Activated CD8-positive, alpha-beta T cell treated with anti-CD3 and anti-CD28 coated beads for 36 hours (primary cell): ENCODE measurements around the gene LCE7A. TPM values are rescaled to one million over a fixed set of nuclear protein-coding genes. Genes with fewer than 3 reads are reported as not detected.
A peak's percentile ranks its signal among the peaks of the same experiment; 100 is the strongest.

Experiments
- ATAC-seq: fragments of 200-7000 bp; cut with Tn5 transposase; one replicate; pipeline ENCODE4 v1.10.0; 2021; ENCODE audit warnings: mild to moderate bottlenecking, moderate library complexity
- CTCF ChIA-PET: fragments of 350-600 bp; sonication (Branson Sonifier 250); formaldehyde crosslinking; loops from one replicate; lab custom pipeline; 2021; ENCODE audit warnings: antibody characterized with exemption; lab: Charles Lee
- POLR2A ChIA-PET: fragments of 350-600 bp; sonication (Branson Sonifier 250); formaldehyde crosslinking; loops from one replicate; lab custom pipeline; 2021; ENCODE audit warnings: antibody characterized with exemption; lab: Charles Lee
- DNase-seq: peaks from one replicate; pipeline ENCODE4 v3.0.0-alpha.2; 2020
- H3K27ac Mint-ChIP-seq: one replicate; pipeline ENCODE4 v1.8.0; 2021; ENCODE audit warnings: mild to moderate bottlenecking, mixed read lengths
- H3K27me3 Mint-ChIP-seq: one replicate; pipeline ENCODE4 v1.8.0; 2021; ENCODE audit warnings: mixed read lengths
- H3K36me3 Mint-ChIP-seq: one replicate; pipeline ENCODE4 v1.8.0; 2021; ENCODE audit warnings: low read depth, mixed read lengths
- H3K4me1 Mint-ChIP-seq: one replicate; pipeline ENCODE4 v1.8.0; 2021; ENCODE audit warnings: low read depth, mixed read lengths
- H3K4me3 Mint-ChIP-seq: one replicate; pipeline ENCODE4 v1.8.0; 2021; ENCODE audit warnings: mild to moderate bottlenecking, moderate library complexity, mixed read lengths
- H3K9me3 Mint-ChIP-seq: one replicate; pipeline ENCODE4 v1.8.0; 2021; ENCODE audit warnings: mixed read lengths
- CTCF ChIP-seq: fragments of 200-600 bp; IDR thresholded peaks from one replicate; pipeline ENCODE4 v1.8.0; 2022; ENCODE audit warnings: antibody characterized with exemption, mild to moderate bottlenecking
- intact Hi-C: fragments of 100-400 bp; cut with micrococcal nuclease; formaldehyde crosslinking; loops from one replicate; pipeline ENCODE4 v1.10.0; 2022
- total RNA-seq, 2 experiments: library from RNA; stranded (reverse); gene quantifications; one replicate each; pipeline ENCODE4 v1.2.3, GENCODE V29; 2021

The LCE7A gene
- total RNA-seq, 2 experiments from 2014 or later = not detected

GRCh38 chr1:152869808-152870419 lies 10.1 kb downstream of the LCE7A start:
- H3K4me3 Mint-ChIP-seq = no peak overlapping the region
- no peaks in the 10 kb centered on the region for H3K9me3 Mint-ChIP-seq
- intact Hi-C loops = loop anchor here (10.0 kb wide), 1 partner anchor 355 kb away; no protein-coding TSS in a partner anchor
- H3K27me3 Mint-ChIP-seq = peaks cover 1% of the 10 kb centered on the region
- ChIA-PET CTCF (interaction anchor here (0.6 to 2.1 kb wide), 11 partner anchors 9 to 358 kb away, joined by 3 to 11 read pairs (median 4); no protein-coding TSS in a partner anchor), POLR2A (no interaction called here)
- ATAC-seq (peak; percentile 80), DNase-seq (peak; percentile 77)
- TF ChIP-seq CTCF = peak; percentile 79
- no peaks in the 10 kb centered on the region for H3K4me1 Mint-ChIP-seq
- no peaks in the 10 kb centered on the region for H3K36me3 Mint-ChIP-seq
- H3K27ac Mint-ChIP-seq = no peak overlapping the region

- CTCF ChIA-PET = interaction anchor here (0.6 to 2.1 kb wide), 12 partner anchors 11 to 362 kb away, joined by 3 to 11 read pairs (median 4); no protein-coding TSS in a partner anchor
These were observed 11.3 kb downstream of the LCE7A start for GRCh38 chr1:152870831-152871730.

GRCh38 chr1:152871731-152872126 lies 11.9 kb downstream of the LCE7A start:
- POLR2A ChIA-PET = no interaction called here
- Mint-ChIP-seq H3K27ac (no peak overlapping the region), H3K36me3 (no peaks in the 10 kb centered on the region), H3K9me3 (no peaks in the 10 kb centered on the region), H3K27me3 (peaks cover 5% of the 10 kb centered on the region), H3K4me3 (no peak overlapping the region), H3K4me1 (no peaks in the 10 kb centered on the region)
- CTCF ChIA-PET = interaction anchor here (1.2 kb wide), 1 partner anchor 54 kb away, joined by 6 read pairs; no protein-coding TSS in a partner anchor
- no peak for ATAC-seq
- intact Hi-C loops = loop anchor here (10.0 kb wide), 1 partner anchor 353 kb away; no protein-coding TSS in a partner anchor
- DNase-seq = no peak
- no peak for TF ChIP-seq CTCF

More at GRCh38 chr1:152870831-152871730, 11.3 kb downstream of the LCE7A start:
- DNase-seq (peak; percentile 4), ATAC-seq (no peak)
- intact Hi-C loops = loop anchor here (10.0 kb wide), 1 partner anchor 354 kb away; no protein-coding TSS in a partner anchor
- H3K27me3 Mint-ChIP-seq = peaks cover 3% of the 10 kb centered on the region
- POLR2A ChIA-PET = no interaction called here
- no peaks in the 10 kb centered on the region for H3K9me3 Mint-ChIP-seq
- H3K4me1 Mint-ChIP-seq = no peaks in the 10 kb centered on the region
- TF ChIP-seq CTCF = peak; percentile 40
- H3K36me3 Mint-ChIP-seq = no peaks in the 10 kb centered on the region
- no peak overlapping the region for H3K4me3 Mint-ChIP-seq
- no peak overlapping the region for H3K27ac Mint-ChIP-seq

- Mint-ChIP-seq H3K9me3 (no peaks in the 10 kb centered on the region), H3K4me1 (no peaks in the 10 kb centered on the region), H3K4me3 (no peak overlapping the region), H3K27ac (no peak overlapping the region), H3K27me3 (peaks cover 7% of the 10 kb centered on the region), H3K36me3 (no peaks in the 10 kb centered on the region)
- DNase-seq (no peak), ATAC-seq (no peak)
- intact Hi-C loops = loop anchor here (10.0 kb wide), 1 partner anchor 351 kb away; no protein-coding TSS in a partner anchor
- POLR2A ChIA-PET = no interaction called here
- CTCF ChIA-PET = no interaction called here
- no peak for TF ChIP-seq CTCF
These were observed 13.7 kb downstream of the LCE7A start for GRCh38 chr1:152873495-152873894.
